ENCODE measurements around the gene ZBTB22. TPM values are rescaled to one million over a fixed set of nuclear protein-coding genes. Genes with fewer than 3 reads are reported as not detected.
"Not testable (repeated sequence)": the region's sequence is repeated elsewhere in the genome, so short reads cannot be mapped to it uniquely, and the experiment has no call there.

ZBTB22 gene
- total RNA-seq, 1 donor from 2014 or later = 24.1 TPM

DNA sequence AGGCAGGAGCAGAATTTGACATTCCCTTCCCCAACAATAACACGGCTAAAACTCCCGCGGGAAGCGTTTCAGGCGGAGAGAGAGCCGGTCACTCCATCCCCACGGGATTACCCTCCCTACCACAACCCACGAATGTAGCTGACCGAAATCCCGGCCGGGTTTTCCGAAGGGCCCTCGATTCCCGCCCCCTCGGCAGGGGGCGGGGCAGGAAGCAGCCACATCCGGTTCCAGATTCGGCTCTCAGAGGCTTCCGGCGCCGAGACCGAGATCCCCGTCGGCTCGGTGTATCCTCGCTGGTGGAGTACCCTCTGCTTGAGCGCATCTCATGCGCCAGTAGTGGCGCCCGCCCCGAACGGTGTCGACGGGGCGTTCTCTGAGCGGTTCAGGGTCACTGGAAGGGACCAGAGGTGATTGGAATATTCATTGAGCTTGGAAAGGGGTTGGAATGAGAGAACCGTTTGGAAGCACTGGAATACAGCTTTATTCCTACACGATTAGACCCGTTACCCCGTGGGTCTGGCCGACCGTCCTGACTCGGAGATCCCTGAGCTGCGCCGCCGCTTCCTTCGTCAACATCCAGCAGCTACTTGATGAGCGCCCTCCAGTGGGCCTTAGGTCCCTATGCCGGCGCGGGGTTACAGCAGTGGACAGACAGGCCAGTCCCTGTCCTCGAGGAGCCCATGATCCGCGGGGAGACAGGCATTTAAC lies 18.2 kb downstream of the ZBTB22 start:
- DNase-seq (ENCODE audit: low read depth) = peak; percentile 73

DNA sequence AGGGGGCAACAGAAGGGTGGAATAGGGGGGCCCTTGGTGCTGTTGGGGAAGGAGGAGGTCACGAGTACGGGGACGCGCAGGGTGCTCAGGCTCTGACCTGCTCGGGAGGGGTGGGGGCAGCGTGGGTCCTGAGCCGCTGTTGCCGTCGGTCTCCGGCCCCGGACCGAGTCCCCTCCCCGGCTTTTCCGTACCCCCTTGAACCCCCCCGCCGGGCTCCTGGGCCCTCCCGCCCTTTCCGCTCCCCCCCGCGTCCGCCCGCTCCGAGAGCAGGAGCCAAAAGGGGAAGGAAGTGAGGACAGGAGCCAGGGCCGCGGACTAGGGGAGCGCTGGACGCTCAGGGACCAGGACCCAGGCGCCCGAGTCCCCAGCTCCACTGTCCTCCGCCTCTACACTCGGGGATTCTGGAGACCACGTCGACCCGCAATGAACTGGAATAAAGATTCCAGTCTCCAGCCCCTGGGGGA lies 18.7 kb downstream of the ZBTB22 start, which contains the start of gene RGL2:
TSS of gene RGL2 (minus strand) at position 170 of the 464 bp plus-strand sequence. CDS start 332 bp downstream, outside the sequence.
- no peak for DNase-seq (ENCODE audit: low read depth)

DNA sequence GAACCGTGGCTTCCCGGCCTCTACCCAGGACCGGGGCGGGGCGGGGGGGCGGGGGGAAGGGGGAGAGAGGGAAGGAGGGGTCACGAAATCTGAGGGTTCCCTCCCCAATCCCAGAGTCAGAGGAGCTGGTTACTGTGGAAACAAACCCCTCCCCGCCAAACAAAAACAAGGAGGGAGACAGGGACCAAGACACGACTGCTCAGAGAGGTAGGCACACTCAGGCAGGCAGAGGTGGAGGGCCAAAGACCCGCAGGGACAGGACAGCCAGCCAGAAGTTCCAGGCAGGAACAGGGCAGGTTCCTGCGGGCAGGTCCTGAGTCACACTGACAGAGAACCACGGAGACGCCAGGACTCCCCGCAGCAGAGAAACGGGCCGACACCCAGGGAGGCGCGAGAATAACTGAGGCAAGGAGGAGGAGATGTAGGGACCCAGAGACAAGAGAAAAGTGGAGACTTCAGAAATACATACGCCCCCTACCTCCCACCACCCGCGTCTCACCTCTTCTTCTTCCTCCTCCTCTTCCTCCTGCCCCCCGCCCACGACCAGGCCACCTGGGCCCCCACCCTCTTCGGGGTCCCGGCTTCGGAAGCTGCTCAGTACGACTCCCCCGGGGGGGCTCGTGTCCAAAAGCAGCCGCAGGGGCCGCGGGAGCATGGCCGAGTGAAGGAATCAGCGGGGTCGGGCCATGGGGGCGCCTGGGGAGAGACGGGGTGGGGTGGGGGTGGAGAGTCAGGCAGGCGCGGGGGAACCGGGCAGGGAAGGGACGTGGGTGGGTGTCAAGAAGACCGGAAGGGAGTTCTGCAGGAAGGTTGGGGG lies 19.4 kb downstream of the ZBTB22 start:
- DNase-seq (ENCODE audit: low read depth) = peak; percentile 80

DNA sequence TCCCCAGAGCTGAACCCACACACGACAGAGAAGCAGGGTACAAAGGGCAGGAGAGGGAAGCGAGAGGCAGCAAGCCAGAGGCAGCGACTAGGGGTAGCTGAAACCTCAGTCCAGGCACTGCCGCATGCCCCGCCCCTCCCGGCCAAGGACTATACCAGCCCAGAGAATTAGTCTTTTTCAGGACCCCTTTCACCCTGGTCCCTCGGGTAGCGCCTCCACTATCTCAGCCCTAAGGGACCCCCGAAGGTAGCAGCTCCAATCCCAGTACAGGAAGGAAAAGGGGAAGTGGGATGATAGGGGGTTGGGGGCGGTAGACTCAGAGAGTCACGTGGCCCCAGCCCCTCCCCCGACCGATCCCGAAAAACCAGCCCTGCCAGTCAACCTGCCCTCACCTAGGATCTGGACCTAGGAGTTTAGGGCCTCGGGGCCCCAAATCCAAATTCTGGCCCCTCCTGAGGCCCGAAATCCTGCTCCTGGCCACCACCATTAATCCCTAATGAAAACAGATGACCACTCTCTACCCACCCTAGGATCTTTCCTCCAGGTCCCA lies 20.1 kb downstream of the ZBTB22 start:
- DNase-seq (ENCODE audit: low read depth) = no peak

DNA sequence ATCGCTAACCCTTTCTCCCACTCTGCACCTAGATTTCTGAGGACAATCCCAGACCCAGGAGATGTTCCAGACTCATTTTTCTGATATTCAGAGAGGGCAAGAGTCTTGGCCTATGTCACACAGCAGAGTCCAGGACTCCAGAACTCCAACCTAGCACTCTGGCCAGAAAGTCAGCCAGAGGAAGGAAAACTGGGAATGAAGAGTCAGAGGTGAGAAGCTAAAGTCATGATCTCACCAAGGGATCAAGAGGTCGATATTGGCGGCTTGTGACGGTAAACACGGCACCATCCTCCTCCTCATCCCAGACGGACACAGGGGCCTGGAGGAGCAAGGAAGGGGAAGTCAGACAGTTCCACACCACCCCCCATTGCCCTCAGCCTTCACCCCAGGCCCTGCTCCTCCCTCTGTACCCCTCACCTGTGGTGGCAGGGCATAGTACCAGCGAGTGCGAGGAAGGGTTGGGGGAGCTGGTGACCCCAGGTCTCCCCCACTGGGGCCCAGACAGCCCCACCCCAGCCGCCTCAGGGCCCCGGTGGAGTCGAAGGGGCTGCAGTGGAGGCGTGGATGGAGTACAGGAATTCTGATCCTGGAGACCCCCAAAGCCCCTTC lies 20.6 kb downstream of the ZBTB22 start:
- DNase-seq (ENCODE audit: low read depth) = no peak

DNA sequence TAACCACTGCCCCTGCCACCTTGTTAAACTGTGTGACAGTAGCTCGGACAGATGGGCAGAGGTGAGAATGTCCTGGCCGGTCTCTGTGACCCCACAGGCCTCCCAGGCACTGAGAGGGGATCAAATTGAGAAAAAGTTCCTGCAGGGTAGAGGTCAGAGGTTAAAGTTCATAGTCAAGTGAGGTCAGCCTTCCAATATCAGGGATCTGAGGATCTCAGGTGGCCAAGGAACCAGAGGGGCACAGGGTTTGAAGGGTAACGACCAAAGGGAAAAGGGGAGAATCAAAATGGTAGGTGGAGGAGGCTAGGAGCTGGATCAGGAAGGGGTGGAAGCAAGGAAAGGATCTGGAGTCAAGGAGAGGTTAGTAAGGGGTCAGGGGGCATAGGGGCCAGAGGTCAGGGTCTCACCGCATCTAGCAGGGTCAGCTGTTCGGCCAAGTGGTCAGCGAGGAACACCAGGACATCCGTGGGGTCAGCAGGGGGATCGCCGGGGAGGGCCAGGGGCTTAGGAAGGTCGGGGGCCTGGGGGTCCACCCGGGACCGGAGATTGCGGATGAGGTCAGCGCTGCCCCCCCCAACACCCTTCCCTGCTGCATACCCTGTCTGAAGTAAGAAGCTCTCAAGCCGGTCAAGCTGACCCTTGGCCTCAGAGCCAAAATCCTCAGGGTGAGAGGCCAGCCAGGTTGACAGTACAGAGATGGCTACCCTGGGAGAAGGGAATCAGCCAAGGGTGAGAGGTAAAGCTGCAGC lies 21.7 kb downstream of the ZBTB22 start:
- no peak for DNase-seq (ENCODE audit: low read depth)

DNA sequence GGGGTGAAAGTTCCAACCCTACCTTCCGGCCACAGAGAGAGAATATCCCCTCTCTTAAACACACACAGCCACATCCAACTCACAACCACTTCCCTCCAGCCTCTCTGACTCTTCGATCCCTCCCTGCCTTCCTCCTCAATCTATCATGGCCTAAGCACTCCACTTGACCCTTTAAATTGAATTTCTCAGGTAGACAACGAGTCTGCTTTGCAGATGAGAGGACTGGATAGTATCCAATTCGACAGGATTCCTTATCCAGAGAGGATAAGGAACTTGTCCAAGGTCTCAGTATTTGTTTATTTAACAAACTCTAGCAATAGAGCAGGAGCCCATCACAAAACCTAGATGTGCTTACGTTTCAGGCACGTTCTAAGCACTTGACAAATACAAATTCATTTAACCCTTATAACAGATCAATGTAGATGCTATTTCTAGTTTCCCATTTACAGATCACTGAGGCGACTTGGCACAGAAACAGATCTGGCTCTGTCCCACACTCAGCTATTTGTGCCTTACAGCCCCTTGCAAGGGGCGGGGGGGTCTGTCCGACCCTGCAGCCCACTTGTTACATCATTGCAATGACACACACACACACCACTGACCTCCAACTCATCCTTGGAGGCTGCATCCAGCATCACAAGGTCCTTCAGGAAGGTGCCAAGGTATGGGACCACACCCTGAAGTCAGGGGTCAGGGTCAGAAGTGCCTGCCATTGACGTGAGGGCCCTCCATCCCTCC lies 23.3 kb downstream of the ZBTB22 start:
- DNase-seq (ENCODE audit: low read depth) = no peak

DNA sequence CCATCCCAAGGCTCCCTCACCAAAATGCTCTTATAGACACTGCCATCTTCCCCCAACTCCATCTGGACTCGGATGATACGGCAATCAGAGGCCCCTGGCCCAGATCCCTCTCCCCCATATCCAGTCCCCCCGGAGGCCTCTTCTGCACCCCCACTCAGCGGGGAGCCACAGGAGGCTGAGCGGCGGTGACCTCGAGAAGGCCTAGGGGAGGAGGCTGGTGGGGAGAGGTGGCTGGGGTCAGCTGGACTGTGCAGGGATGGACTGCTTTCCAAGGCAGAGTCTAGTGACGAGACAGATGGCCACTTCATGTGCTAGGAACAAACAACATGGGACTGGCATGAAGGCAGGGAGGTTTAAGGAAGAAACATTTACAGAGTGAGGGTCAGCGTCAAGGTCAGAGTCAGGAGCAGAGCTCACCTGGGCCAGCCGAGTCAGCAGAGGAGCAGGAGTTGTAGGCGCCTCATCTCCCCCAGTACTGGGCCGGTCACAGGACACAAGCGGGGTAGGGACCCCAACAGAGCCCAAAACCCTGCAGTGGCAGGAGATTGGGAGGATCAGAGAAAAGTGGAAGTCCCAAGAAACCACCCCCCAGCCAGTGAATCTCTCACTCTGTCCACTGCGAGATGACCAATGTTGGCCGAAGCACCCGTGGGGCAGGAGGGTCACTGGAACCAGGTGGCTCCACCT lies 24.4 kb downstream of the ZBTB22 start:
- DNase-seq (ENCODE audit: low read depth) = no peak

DNA sequence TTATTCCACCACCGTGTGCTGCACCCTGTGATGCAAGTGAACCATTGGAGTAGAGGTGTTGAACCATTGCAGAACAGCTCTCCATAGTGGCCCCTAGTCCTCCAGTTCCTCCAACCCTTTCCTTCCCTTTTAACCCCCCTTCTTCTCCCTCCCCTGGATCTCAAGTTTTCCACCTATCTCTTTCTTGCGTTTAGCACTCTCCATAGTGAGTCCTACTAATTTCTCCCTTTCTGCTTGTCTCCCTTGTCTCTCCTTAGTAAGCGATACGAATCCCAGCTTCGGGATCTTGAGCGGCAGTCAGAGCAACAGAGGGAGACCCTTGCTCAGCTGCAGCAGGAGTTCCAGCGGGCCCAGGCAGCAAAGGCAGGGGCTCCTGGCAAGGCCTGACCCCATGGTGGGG lies 27.1 kb downstream of the ZBTB22 start:
- no peak for DNase-seq (ENCODE audit: low read depth)

DNA sequence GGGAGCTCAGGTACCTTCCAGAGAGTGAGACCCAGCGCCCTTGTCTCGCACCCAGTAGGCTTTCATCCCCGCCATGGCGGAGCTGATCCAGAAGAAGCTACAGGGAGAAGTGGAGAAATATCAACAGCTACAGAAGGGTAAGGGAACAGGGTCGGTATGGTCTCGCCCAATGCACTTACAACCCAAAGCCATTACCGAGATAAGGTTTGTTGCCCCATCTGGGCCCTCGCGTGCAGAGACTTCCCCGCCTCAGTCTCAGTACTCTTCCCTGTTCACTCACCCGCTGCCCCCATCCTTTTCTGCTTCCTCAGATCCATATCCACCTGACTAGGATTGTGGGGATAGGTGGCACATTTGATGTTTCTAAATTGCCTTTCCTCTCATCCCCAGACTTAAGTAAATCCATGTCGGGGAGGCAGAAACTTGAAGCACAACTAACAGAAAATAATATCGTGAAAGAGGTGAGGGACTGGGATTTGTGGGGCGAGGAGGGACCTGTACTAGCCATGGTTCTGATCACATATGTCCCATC lies 27.7 kb downstream of the ZBTB22 start:
- DNase-seq (ENCODE audit: low read depth) = no peak

DNA sequence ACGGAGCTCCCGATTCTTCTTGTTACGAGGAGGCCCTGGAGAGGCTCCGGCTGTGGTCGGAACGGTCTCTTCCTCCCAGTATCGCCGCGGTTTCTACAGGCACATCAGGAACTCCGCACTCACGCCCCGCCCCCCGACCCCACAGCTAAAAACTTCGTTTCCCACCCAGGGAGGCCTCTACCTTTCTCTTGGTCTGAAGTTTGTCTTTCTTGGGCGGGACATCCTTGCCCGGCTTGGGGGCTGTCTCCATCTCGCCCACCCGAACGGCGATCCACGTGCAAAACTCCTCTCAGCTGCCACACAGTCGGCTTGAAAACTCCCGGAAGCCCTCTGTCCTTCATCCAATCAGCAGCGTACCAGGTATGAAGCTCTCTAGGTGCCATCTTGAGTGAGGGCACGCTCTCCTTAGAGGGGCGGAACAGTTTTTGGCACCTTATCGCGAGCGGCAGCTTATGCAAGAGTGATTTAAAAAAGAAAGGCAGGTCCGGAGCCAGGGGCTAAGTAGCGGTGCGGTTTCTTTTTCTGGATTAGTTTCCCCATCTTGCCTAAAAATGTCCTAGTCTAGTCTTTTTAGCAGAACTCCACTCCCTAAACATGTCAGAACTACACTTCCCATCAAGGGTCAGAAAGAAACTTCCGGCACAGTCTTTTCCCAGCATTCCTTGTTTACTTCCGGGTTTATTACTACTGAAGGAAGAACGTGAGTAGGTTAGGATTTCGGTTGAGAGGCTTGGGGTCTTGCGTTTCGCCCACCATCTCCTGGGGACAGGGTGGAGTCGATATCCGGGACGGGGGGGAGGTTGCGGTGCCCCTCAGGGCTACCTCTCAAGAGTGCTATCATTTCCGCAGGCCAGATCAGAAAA lies 28.4 kb downstream of the ZBTB22 start, which contains the start of the genes PFDN6 and WDR46:
TSS of gene PFDN6 (plus strand) at position 681 of the 863 bp plus-strand sequence. CDS start 256 bp downstream, outside the sequence.
TSS of gene WDR46 (minus strand) at position 319 of the 863 bp plus-strand sequence. CDS start at position 250, 69 bp downstream.
- peak; percentile 93 for DNase-seq (ENCODE audit: low read depth)

DNA sequence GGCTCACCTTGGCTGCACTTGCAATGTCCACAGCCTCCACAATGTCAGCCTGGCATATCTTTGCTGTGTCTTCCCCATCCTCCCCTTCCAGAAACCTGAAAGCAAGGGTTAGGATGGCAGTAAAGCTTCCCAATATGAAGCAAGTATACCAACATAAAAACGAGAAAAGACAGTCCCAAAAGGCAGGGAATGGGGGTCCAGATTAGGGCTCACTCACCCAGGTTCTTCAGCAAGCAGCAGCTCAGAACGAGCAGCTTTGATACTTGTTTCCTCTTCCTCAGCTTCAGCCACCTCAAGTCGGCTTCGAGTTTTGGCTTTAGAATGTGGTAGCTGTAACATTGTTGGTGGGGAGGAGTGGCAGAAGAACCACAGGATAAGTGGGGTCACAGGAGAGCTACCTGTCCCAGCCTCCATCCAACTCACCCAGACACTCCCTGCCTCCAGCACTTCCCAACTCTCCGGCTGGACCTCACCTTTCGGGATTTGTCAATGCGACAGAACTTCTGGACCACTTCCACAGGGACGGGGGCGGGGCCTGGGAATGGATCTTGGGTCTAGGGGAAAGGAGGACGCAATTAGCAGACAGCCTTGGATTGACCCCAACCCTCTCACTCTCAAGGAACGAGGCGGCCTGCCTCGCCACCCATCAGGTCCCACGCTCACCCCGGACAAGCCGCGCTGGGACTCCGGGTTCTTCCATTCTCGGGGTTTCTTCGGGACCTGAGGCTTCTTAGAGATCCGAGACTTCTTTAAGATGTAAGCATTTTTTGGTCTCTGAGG lies 29.2 kb downstream of the ZBTB22 start:
- DNase-seq (ENCODE audit: low read depth) = no peak

DNA sequence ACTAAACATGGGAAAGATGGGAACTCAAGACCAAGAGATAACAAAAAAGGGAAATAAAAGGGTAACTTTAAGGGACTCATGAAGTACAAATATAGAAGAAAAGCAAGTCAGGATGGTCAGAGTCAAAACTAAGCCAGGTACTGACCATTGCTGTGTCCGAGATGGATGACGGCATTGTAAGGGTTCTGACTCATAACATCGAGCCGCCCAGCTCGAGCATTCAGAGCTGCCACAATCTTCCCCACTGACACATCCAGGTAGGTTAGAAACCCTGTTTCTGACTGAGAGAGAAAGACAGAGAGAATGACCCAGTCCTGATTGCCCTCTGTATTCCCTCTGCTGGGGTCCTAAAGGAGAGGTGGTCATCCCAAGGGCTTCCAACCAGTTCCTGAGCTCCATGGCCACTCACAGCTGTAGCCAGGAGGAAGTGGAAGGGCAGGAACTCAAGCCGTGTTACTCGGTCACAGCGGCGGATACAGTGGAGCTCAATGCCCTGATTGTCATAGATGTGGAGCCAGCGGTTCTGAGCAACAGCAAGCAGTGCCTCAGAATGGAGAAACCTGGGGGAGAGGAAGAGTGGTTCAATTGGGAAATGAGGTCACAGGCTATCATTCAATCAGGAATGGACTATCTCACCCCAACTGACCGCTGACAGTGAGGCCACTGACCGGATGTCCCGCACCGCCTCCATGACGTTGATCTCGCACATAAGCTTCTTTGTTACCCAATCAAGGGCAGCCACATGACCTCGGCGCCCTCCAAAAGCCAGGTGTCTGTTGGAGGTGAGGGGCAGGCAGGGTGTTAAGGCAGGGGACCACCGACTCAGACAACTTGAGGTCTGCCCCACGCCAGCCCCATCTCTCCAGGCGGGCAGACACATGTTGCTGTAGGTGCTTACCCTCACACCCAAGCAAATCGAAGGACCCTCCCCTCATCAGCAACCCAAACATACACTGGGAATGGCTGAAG lies 30.3 kb downstream of the ZBTB22 start:
- no peak for DNase-seq (ENCODE audit: low read depth)

DNA sequence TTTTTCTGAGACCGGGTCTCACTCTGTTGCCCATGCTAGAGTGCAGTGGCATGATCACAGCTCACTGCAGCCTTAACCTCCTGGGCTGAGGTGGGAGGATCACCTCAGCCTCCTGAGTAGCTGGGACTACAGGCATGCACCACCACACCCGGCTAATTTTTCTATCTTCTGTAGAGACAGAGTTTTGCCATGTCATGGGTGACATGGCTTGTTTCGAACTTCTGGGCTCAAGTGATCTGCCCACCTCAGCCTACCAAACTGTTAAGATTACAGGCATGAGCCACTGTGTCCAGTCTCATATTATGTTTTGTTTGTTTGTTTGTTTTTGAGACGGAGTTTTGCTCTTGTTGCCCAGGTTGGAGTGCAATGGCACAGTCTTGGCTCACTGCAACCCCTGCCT lies 32.3 kb downstream of the ZBTB22 start:
- not testable (repeated sequence) for DNase-seq (ENCODE audit: low read depth)

DNA sequence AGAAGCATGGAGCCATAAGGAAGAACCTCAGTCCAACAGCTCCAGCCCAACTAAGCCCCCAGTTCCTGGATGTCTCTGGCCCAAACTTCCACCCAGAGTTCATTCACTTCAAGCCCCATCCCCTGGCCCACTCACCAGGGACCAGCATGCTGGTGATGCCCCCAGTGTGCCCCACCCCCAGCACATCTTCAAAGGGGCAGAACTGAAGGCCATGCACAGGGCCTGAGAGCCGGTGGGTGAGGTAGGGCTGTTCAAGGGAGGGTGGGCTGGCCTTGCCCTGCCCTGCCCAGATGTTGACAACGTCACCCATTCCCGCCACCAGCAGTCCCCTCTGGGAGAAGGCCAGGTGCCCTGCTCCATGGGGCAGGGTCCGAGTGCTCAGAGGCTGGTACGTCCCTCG lies 37.0 kb downstream of the ZBTB22 start:
- no peak for DNase-seq (ENCODE audit: low read depth)

DNA sequence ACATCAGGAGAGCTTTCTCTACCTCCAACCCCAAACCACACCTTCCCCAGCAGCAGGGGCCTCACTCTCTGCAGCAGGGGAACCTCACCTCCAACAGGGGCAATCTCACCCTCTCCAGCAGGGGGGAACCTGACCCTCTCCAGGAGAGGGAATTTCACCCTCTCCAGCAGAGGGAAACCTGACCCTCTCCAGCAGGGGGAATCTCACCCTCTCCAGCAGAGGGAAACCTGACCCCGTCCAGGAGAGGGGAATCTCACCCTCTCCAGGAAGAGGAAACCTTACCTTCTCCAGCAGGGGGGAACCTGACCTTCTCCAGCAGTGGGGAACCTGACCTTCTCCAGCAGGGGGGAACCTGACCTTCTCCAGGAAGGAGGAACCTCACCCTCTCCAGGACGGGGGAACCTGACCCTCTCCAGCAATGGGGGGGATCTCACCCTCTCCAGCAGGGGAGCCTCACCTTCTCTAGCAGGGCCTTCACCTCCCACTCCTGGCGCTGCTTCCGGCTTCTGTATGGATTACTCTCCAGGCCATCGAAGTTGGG lies 37.5 kb downstream of the ZBTB22 start:
- peak; percentile 64 for DNase-seq (ENCODE audit: low read depth)

Data from renal cortical epithelial cell (primary cell).